Activated CD4-positive, CD25-positive, alpha-beta regulatory T cell (primary cell): Measurements from ENCODE around the gene FRAT1.
"Not testable (repeated sequence)": the region's sequence is repeated elsewhere in the genome, so short reads cannot be mapped to it uniquely, and the experiment has no call there.

Experiments
- DNase-seq, 4 experiments: peaks; one replicate each; lab custom pipeline; 2025; lab: John Stamatoyannopoulos, UW

The FRAT1 gene

DNA sequence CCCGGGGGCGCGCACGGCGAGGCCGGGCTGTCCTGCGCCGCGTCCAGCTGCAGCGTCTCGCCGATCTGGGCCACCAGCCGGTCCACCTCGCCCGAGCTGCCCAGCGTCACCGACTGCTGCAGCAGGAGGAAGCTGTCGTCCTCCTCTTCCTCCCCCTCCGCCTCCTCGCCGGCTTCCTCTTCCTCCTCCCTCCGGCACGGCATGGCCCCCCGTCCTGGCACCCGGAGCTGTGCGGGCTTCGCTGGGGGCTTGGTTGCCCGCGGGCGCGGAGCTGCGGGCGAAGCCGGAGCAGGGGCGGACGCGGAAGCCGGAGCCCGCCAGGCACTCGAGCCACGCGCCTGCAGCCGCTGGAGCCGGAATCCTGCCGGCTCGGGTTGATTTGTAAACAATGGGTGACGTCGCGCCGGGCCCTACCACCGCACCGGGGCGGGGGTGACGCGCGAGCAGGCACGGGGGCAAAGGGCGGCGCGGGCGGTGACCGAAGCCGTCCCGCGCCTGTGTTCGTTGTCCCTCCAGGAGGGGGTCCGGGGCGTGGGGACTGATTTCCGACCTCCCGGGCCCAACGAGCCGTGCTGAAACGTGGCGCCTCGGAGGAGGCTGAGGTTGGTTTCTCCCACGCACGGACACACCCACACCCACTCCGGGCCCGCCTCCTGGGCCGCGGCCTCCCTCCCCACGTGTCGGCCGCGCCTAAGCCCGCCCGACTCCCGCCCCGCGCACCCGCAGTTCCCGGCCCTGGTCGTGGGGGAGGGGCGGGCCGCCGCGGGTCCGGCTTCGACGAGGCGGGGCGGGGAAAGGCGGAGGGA lies 15.5 kb downstream of the FRAT1 start, which contains the start of gene FRAT2:
TSS of gene FRAT2 (minus strand) at position 360 of the 806 bp plus-strand sequence. CDS start at position 203, 157 bp downstream.
- DNase-seq: peak; percentile 81 to 86 (median 84)

- no peak for DNase-seq
Observed at GRCh38 chr10:97335188-97335619, 16.1 kb downstream of the FRAT1 start.

DNA sequence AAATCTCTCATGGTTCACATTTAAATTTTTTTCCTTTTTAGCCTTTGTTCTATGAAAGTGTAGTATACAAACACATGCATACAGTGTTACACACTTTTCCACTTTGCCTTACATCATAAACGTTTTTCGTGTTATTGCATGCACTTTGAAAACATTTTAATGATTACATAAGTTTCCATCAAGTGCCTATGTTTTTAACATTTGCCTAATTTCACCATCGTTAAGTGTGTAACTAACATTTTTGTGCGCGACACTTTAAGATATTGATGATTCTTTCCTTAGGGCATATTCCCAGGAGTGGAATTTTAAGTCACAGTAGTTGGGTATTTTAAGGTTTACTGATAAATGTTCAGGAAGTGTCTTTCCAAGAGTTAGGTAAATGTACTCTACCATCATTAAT lies 16.9 kb downstream of the FRAT1 start:
- DNase-seq: no peak

GRCh38 chr10:97336446-97336845 lies 17.4 kb downstream of the FRAT1 start:
- DNase-seq: no peak

GRCh38 chr10:97336942-97337831 lies 18.1 kb downstream of the FRAT1 start:
- DNase-seq: no peak

DNA sequence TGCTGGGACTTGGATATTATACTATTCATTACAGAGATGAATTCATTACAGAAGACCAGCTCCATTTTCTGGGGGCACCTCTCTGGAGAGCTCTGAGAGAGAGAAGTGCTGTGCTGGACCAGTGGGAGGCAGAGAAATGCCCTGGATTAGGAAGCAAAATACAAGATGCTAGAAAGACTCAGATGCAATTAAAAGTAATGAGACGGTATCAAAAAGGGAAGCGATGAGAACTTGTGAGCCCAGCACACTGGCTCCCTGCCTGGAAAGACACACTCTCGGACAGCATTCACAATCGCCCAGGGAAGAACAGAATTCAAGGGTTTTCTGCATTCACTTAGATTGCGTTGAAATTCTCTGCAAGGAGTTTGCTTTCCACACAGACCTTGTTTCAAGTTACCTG lies 19.0 kb downstream of the FRAT1 start:
- DNase-seq: no peak

DNA sequence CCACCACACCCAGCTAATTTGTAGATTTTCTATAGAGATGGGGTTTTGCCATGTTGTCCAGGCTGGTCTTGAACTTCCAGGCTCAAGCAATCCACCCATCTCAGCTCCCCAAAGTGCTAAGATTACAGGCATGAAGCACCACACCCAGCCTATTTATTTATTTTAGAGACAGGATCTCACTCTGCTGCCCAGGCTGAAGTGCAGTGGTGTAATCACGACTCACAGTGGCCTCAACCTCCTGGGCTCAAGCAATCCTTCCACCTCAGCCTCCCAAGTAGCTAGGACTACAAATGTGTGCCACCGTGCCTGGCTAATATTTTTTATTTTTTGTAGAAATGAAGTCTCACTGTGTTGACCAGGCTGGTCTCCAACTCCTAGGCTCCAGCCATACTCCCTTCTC lies 22.3 kb downstream of the FRAT1 start:
- no peak for DNase-seq

GRCh38 chr10:97343664-97344063 lies 24.6 kb downstream of the FRAT1 start:
- DNase-seq: not testable (repeated sequence)

- DNase-seq: no peak
Observed at GRCh38 chr10:97347317-97347716, 28.2 kb downstream of the FRAT1 start.

GRCh38 chr10:97349752-97350513 lies 30.9 kb downstream of the FRAT1 start:
- no peak for DNase-seq

GRCh38 chr10:97353945-97354344 lies 34.9 kb downstream of the FRAT1 start:
- no peak for DNase-seq

GRCh38 chr10:97355571-97355975 lies 36.5 kb downstream of the FRAT1 start:
- no peak for DNase-seq

- no peak for DNase-seq
Observed at GRCh38 chr10:97356318-97356914, 37.3 kb downstream of the FRAT1 start.

DNA sequence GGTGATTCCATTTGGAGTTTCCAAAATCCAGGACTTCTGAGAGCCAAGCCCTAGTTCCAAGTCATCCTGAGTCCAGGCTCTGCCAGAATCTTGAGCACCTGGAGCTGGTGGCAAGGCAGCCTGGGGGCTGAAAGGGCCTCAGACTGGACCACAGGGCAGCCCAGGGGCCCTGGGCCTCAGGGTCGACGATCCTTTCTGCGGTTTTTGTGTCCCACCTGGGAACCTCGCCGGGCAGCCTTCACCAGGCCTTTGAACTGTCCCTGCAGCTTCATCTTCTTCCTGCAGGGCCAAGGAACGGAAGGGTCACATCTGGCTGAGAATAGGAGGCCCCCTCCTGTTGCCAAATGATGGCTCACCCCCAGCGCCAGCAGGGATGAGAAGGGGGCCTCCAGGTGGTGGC lies 37.8 kb downstream of the FRAT1 start:
- DNase-seq: no peak

- no peak for DNase-seq
Observed at GRCh38 chr10:97358349-97358748, 39.3 kb downstream of the FRAT1 start.

GRCh38 chr10:97358781-97359180 lies 39.7 kb downstream of the FRAT1 start:
- no peak for DNase-seq

- DNase-seq: no peak
Observed at GRCh38 chr10:97360705-97361536, 41.9 kb downstream of the FRAT1 start.

DNA sequence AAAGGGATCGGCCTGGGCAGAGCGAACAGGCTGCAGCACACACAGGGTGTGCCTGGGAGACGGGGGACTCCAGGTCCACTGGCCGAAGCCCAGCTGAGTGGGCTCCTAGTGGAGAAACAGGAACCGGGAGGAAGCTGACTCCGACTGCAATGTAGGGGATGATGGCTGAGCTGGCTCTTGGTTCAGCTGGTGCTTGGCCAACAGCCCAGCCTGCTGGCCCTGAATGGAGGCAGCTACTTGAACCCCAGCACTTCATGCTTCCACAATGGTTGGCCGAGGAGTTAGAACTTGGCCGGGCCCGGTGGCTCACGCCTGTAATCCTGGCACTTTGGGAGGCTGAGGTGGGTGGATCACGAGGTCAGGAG lies 42.4 kb downstream of the FRAT1 start:
- DNase-seq: no peak

DNA sequence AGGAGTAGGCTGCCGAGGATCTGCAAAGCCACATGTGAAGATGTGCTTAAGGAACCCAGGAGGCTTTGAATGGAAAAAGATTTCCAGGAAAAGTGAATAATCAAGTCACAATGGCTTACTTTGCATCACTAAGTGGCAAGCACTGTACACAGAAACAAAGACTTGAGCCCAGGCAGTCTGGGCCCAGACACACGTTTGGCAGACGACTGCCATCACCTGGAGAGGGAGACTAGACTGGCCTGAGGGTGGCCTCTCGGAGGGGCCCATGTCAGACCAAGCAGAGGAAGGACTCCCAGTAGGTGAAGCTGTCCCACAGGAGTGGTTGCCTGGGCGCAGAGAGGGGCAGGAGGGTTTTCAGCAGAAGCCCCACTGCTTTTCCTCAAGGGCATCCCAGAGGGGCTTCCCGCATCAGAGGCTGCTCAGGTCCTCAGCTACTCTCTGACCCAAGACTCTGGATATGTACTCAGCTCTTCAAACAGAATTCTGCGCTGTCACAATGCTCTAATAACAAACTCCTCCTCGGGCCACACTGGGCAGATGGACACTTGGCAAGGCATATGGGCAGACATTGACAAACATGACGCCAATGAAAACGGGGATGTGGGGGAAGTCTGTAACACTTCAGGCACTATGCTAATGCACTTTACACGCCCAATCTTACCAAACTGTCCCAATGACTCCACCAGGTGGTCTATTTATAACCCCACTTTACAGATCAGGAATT lies 43.4 kb downstream of the FRAT1 start:
- DNase-seq: no peak

DNA sequence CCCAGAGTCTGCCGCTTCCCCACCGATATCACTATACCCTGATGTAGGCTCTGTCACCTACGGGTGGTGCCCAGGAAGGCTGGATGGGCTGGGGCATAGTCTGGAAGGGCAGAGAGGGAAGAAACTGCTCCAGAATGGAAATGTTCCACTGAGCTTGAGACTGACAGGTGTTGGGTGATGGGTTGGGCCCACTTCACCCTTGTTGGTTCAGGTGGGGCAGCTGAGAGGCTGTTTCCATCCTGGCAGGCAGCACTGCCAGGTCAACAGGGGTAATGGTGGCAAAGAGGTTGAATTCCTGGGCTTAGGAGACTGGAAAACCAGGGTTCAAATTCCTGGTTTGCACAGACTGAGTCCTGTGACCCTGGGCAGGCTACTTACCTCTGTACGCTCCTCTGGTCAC lies 44.0 kb downstream of the FRAT1 start:
- DNase-seq: no peak
